GM12878 (cell line): Measurements from ENCODE around the gene TSPO. TPM values are rescaled to one million over a fixed set of nuclear protein-coding genes. Genes with fewer than 3 reads are reported as not detected.

Source experiments
- ATAC-seq: fragments of 200-7000 bp; cut with Tn5 transposase; 3 replicates; pipeline ENCODE4 v1.9.1; 2020; ENCODE audit warnings: mild to moderate bottlenecking, moderate library complexity
- BruUV-seq: library from RNA; stranded (reverse); fragments of 400-500 nt; replicated peaks from 2 replicates; lab custom pipeline; 2021; lab: Mats Ljungman, UMichigan
- CTCF ChIA-PET: fragments of 300-600 bp; sonication (Branson Sonifier 250); formaldehyde crosslinking; extraction: SDS; loops from one replicate; lab custom pipeline; 2021; ENCODE audit warnings: inconsistent platforms; lab: Yijun Ruan, JAX
- POLR2A ChIA-PET: fragments of 350-600 bp; formaldehyde crosslinking; extraction: SDS; loops from one replicate; lab custom pipeline; 2021; ENCODE audit warnings: inconsistent platforms; lab: Charles Lee
- RAD21 ChIA-PET: fragments of 300-600 bp; sonication (Branson Sonifier 250); formaldehyde crosslinking; loops from one replicate; lab custom pipeline; 2023; ENCODE audit warnings: antibody characterized with exemption; ENCODE audit not compliant: unreplicated experiment; lab: Charles Lee
- SMC1A ChIA-PET: fragments of 300-600 bp; sonication (Branson Sonifier 250); formaldehyde crosslinking; loops from one replicate; lab custom pipeline; 2023; ENCODE audit not compliant: unreplicated experiment, uncharacterized antibody; lab: Charles Lee
- DNase-seq: peaks from one replicate; pipeline ENCODE4 v3.0.0-alpha.2; 2011; ENCODE audit warnings: low read depth, low spot score
- FAIRE-seq: peaks from 3 replicates; lab custom pipeline; 2011; peaks lifted over from hg19 to GRCh38; lab: Jason Lieb, UNC
- H2AFZ ChIP-seq: 2 replicates; pipeline ENCODE4 v1.6.0; 2011; ENCODE audit warnings: low read depth, low read length, control low read depth; ENCODE audit not compliant: control insufficient read depth
- H3K27ac ChIP-seq: 2 replicates; pipeline ENCODE4 v1.5.1; 2011; ENCODE audit warnings: control low read depth; ENCODE audit not compliant: control insufficient read depth, insufficient read depth
- H3K27me3 ChIP-seq, 2 experiments: replicated peaks in 1 of 2; 2 replicates each; pipeline versions ENCODE4 v1.6.0 to v1.6.1; 2011; ENCODE audit warnings: low read length in 1 of 2; ENCODE audit not compliant: control insufficient read depth in 2 of 2, insufficient read depth in 2 of 2
- H3K36me3 ChIP-seq, 2 experiments: 2 replicates each; pipeline ENCODE4 v1.5.1; 2011; ENCODE audit warnings: low read length in 1 of 2; ENCODE audit not compliant: control insufficient read depth in 2 of 2, insufficient read depth in 2 of 2
- H3K4me1 ChIP-seq: 2 replicates; pipeline ENCODE4 v1.6.1; 2011; ENCODE audit warnings: mild to moderate bottlenecking, low read length, moderate library complexity, mixed read lengths; ENCODE audit not compliant: control insufficient read depth, insufficient read depth
- H3K4me2 ChIP-seq: 2 replicates; pipeline ENCODE4 v1.6.0; 2011; ENCODE audit warnings: control low read depth; ENCODE audit not compliant: control insufficient read depth, insufficient read depth
- H3K4me3 ChIP-seq: fragments of 200-600 bp; sonication (generic); 2 replicates; pipeline ENCODE4 v1.5.1; 2016
- H3K79me2 ChIP-seq: 2 replicates; pipeline ENCODE4 v1.6.0; 2011; ENCODE audit warnings: low read length; ENCODE audit not compliant: control insufficient read depth, insufficient read depth
- H3K9ac ChIP-seq: 2 replicates; pipeline ENCODE4 v1.8.0; 2011; ENCODE audit warnings: low read length, control low read depth, mixed read lengths; ENCODE audit not compliant: control insufficient read depth, insufficient read depth
- H3K9me3 ChIP-seq: replicated peaks from 3 replicates; pipeline ENCODE4 v1.5.1; 2011; ENCODE audit warnings: mild to moderate bottlenecking, low read length; ENCODE audit not compliant: control insufficient read depth, insufficient read depth
- H4K20me1 ChIP-seq: 2 replicates; pipeline ENCODE4 v1.6.0; 2011; ENCODE audit not compliant: control insufficient read depth, insufficient read depth
- BHLHE40 ChIP-seq, 2 experiments: fragments of 450-650 bp in 1 of 2; IDR thresholded peaks; 2 replicates each; pipeline ENCODE4 v1.6.1; 2011 to 2017; ENCODE audit warnings: low read depth in 2 of 2, borderline replicate concordance in 1 of 2, improper control_type of control experiment in 1 of 2, low read length in 1 of 2, mild to moderate bottlenecking in 1 of 2
- CBFB ChIP-seq: IDR thresholded peaks from 2 replicates; pipeline ENCODE4 v1.6.1; 2016; ENCODE audit warnings: antibody characterized with exemption, low read depth
- NFIC ChIP-seq: IDR thresholded peaks from 2 replicates; pipeline ENCODE4 v1.6.1; 2012; ENCODE audit warnings: low read depth, mild to moderate bottlenecking, inconsistent platforms, low read length, moderate library complexity
- RUNX3 ChIP-seq: IDR thresholded peaks from 2 replicates; pipeline ENCODE4 v1.6.1; 2012; ENCODE audit warnings: low read length, inconsistent platforms
- WGBS: methylation state at CpG from one replicate; pipeline ENCODE4 v1.1.6; 2016; ENCODE audit warnings: low lambda C conversion rate; ENCODE audit not compliant: insufficient replicate concordance, insufficient coverage; ENCODE audit errors: missing lambda C conversion rate; 5-methylcytosine and 5-hydroxymethylcytosine counted together
- in situ Hi-C: fragments of 300-500 bp; cut with MboI; formaldehyde crosslinking; loops from 9 replicates; pipeline ENCODE4 v1.14.3; 2018; ENCODE audit warnings: mixed read lengths
- intact Hi-C: fragments of 100-400 bp; cut with micrococcal nuclease; formaldehyde crosslinking; loops from one replicate; pipeline ENCODE4 v1.14.2; 2022; ENCODE audit not compliant: unreplicated experiment
- polyA plus RNA-seq, 11 experiments: library from polyadenylated mRNA; depleted of rRNA in 4 of 11; unstranded in 6 of 11; stranded (reverse) in 5 of 11; fragments of >200 nt; fragmentation: Nextera tagmentation in 4 of 11; fragmentation: Illumina TruSeq in 1 of 11; extraction: Ambion mirVana in 4 of 11; extraction: Trizol in 1 of 11; gene quantifications; 1 replicate in 1 of 11; 2 replicates in 10 of 11; pipeline versions ENCODE4 v1.2.1 to v1.2.3, GENCODE V29; 2011 to 2016; ENCODE audit warnings: inconsistent platforms in 2 of 11, missing spikeins in 2 of 11, low read depth in 1 of 11
- total RNA-seq, 4 experiments: library from RNA; depleted of rRNA in 3 of 4; stranded (reverse); fragments of >200 nt in 3 of 4; fragmentation: Illumina TruSeq in 1 of 4; extraction: Trizol in 1 of 4; gene quantifications; 2 replicates each; pipeline versions ENCODE4 v1.2.1 to v1.2.3, GENCODE V29; 2013 to 2021
- TF ChIP-seq, protein P1 (sequence below): fragments of 450-650 bp; IDR thresholded peaks from 2 replicates; pipeline ENCODE4 v1.6.1; 2017; ENCODE audit warnings: mild to moderate bottlenecking, moderate library complexity

The TSPO gene
- total and polyA plus RNA-seq, 10 of the 15 experiments (the other 5 are each of a cell fraction or from before 2014, with no cell fraction given): 1.4 to 50.5 (median 18.8) TPM

DNA sequence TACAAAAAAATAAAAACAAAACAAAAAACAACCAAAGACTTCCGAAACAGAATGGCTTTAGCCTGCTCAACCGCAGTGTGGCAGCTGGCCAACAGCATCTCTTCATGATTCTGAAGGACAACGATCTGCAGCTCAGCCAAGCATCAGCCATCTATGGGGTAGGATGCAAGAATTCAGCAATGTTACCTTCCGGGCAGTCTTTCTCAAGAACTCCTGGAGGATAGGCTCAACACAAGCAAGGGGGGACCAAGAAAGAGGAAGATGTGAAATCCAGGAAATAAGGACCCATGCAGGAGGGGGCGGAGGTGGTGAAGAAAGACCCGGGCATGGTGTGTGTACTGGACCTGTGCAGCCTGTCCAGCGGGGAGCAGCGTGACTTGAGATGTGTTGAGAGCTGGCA is 3.5 kb upstream of the TSPO start:
- WGBS: 34% methylated on average over 8 of the region's 8 CpGs
- SMC1A ChIA-PET: no interaction called here
- H3K4me2 ChIP-seq: peak overlapping the region; percentile 56; the same call in 1 of the 2 replicates

More for the DNA sequence above, 3.5 kb upstream of the TSPO start:
- ChIA-PET POLR2A (interaction anchor here (0.7 kb wide), 1 partner anchor 229 kb away, joined by 6 read pairs; no protein-coding TSS in a partner anchor), RAD21 (no interaction called here)
- peak overlapping the region; percentile 13; the same call in 1 of the 2 replicates for H2AFZ ChIP-seq
- H3K27ac ChIP-seq: no peak overlapping the region
- ATAC-seq: no peak
- no peaks in the 10 kb centered on the region for H3K27me3 ChIP-seq
- peaks cover 21% of the 10 kb centered on the region for H3K4me1 ChIP-seq
- TF ChIP-seq, protein P1, sequence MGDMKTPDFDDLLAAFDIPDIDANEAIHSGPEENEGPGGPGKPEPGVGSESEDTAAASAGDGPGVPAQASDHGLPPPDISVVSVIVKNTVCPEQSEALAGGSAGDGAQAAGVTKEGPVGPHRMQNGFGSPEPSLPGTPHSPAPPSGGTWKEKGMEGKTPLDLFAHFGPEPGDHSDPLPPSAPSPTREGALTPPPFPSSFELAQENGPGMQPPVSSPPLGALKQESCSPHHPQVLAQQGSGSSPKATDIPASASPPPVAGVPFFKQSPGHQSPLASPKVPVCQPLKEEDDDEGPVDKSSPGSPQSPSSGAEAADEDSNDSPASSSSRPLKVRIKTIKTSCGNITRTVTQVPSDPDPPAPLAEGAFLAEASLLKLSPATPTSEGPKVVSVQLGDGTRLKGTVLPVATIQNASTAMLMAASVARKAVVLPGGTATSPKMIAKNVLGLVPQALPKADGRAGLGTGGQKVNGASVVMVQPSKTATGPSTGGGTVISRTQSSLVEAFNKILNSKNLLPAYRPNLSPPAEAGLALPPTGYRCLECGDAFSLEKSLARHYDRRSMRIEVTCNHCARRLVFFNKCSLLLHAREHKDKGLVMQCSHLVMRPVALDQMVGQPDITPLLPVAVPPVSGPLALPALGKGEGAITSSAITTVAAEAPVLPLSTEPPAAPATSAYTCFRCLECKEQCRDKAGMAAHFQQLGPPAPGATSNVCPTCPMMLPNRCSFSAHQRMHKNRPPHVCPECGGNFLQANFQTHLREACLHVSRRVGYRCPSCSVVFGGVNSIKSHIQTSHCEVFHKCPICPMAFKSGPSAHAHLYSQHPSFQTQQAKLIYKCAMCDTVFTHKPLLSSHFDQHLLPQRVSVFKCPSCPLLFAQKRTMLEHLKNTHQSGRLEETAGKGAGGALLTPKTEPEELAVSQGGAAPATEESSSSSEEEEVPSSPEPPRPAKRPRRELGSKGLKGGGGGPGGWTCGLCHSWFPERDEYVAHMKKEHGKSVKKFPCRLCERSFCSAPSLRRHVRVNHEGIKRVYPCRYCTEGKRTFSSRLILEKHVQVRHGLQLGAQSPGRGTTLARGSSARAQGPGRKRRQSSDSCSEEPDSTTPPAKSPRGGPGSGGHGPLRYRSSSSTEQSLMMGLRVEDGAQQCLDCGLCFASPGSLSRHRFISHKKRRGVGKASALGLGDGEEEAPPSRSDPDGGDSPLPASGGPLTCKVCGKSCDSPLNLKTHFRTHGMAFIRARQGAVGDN: no peak
- TF ChIP-seq CBFB (peak; percentile 57; the same call in 1 of the 2 replicates), NFIC (0 out of 2 replicates have a peak, but pooled peaks have one; percentile 2), RUNX3 (peak; percentile 88), BHLHE40 (IDR thresholded peaks at IDR 0.05; ENCODE audit: borderline replicate concordance in 1 of 2, low read depth in 2 of 2, low read length in 1 of 2) (no peak)
- TF ChIP-seq, all 136 proteins: peak for 3
- no peak for DNase-seq
- no peaks in the 10 kb centered on the region for H4K20me1 ChIP-seq
- H3K9ac ChIP-seq: no peak overlapping the region
- CTCF ChIA-PET: no interaction called here
- peak; percentile 85 for FAIRE-seq
- no peaks in the 10 kb centered on the region for H3K9me3 ChIP-seq
- intact Hi-C loops: no loop called here
- peak overlapping the region; percentile 2; the same call in 1 of the 2 replicates for H3K4me3 ChIP-seq
- H3K79me2 ChIP-seq: peaks cover 3% of the 10 kb centered on the region
- in situ Hi-C loops: no loop called here
- no TSS peak for BruUV-seq
- no peaks in the 10 kb centered on the region for H3K36me3 ChIP-seq
